Activated CD8-positive, alpha-beta memory T cell treated with anti-CD3 and anti-CD28 coated beads, Interleukin-2, amount 50 U/mL, for 1 hour (primary cell): ENCODE measurements around the gene WDFY2.
A peak's percentile ranks its signal among the peaks of the same experiment; 100 is the strongest.

ENCODE experiments used
- DNase-seq: peaks from one replicate; pipeline ENCODE4 v3.0.0-alpha.2; 2020; ENCODE audit errors: extremely low read depth

The WDFY2 gene

GRCh38 chr13:51601601-51602565 lies 17.6 kb downstream of the WDFY2 start:
- no peak for DNase-seq

GRCh38 chr13:51603716-51604115 lies 19.5 kb downstream of the WDFY2 start:
- DNase-seq, result no peak

GRCh38 chr13:51605698-51606097 lies 21.4 kb downstream of the WDFY2 start:
- DNase-seq, result no peak

DNA sequence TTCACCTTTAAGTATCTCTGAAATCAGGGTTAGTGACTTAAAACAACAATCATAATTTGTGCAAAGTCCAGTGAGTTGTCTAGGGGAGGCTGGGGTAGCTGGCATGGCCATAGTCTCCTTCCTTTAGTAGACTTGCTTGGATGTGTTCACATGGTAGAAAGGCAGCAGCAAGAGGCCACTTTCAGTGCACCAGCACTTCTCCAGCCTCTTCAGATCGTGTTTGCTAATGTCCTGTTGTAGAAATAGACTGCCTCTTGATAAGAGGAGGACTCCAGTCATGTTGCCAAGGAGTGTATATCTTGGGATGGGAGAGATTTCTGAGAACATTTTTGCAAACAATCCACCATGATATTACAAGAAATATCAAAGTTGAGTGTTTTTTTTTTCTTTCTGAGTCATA lies 22.9 kb downstream of the WDFY2 start:
- DNase-seq, result no peak

DNA sequence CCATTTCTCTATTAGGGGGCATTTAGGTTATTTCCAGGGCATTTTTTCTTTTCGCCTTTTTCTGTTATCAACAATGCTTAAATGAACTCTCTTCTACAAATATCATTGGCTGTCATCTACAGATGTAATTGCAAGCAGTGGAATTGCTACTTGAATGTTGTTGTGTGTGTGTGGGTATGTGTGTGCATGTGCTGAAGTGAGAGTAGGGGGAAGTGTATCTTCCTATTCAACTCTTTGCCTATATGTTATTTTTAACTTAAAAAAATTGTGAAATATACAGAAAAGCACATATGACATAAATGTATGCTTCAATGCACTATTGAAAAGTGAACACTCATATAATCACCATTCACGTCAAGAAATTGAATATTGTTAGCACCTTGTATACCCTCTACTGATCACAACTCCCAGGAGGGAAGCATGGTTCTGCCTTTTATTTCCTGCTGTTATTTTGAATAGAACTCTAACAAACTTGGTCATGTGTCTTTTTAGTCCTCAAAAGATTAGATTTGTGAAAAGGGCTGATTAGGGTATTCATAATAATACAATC lies 24.7 kb downstream of the WDFY2 start:
- no peak for DNase-seq

DNA sequence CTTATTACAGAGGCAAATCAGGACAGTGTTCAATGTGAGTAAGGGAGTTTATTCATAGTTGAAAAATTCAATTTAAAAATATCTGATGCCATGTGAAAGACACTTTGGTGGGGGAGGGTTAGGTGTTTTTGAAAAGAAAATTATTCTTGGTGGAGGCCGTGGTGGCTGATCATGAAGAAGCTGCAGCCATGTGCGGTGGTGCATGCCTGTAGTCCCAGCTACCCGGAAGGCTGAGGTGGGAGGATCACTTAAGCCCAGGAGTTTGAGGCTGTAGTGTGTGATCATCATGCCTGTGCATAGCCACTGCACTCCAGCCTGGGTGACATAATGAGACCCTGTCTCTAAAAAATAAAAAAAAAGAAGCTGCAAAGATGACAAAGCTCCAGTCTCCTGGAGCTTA lies 28.6 kb downstream of the WDFY2 start:
- no peak for DNase-seq

DNA sequence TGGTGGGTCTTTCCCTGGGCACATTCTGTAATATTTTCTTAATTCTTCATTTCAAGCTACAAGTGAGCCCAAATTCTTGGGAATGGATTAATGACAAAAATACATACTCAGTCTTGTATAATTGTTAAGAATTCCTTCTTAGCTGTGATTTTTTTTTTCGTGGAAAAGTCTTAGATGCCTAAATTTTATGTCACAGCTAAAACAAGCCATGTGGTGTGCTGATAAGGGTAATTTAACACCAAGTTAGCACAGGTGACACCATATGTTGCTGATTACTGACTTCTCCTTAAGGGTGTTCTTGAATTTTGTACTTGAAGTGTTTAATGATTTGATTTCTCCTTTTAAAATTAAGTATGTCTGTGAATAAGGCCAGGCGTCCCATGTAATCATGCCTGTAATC lies 29.3 kb downstream of the WDFY2 start:
- DNase-seq, result no peak

DNA sequence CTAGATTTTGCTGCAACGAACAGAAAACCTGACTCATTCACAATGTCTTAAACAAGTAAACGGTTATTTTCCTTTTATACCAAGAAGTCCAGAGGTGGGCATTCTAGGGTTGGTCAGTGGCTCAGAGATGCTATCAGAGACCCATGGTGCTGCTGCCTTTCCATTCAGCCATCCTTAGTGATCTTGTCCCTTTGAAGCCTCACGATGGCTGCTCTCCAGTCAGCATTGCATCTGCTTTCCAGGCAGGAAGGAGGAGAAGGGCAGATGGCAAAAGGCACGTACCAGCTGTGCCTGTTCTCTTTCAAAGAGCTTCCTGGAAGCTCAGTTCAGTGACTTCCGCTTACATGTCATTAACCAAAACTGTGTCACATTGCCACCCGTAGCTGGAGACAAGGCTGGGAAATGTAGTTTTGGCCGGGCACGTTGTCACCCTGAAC lies 30.1 kb downstream of the WDFY2 start:
- peak; percentile 12 for DNase-seq

GRCh38 chr13:51618626-51619025 lies 34.4 kb downstream of the WDFY2 start:
- no peak for DNase-seq

GRCh38 chr13:51619614-51620013 lies 35.4 kb downstream of the WDFY2 start:
- no peak for DNase-seq

DNA sequence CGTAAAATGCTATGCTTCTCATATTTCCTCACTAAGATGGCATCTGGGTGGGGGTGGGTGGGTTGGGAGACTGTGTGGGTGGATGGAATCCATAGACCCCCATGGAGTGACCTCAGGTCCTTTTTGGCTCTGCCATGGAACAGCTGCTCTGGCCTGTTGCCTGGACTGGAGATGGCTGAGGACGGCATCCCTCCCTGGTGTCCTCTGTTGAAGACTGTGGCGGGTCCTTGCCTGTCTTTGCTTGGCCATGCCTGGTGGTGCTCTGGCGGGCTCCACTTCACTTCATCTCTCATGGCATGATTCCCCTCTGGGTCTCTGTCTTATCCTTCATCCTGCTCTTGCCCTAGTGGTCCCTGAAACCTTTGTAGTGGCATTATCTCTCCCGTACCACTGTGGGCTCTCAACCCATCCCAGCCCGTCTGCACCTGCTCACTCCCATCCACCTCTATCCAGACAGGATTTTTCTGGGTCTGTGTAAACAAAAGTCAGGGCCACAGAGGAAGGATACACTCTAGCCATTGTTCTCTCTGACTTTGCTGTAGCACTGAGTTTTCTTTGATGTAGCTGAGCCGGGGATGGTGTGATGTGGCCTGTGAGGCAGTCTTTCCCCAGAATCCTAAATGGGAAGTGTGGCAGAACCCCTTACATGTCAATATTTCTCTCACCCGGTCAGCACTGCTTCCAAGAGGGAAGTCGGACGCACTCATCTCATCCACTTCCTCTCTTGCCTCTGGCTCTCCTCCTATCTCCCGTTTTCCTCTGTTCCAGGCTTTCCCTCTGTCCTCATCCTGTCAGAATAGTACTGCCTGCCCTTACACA lies 36.1 kb downstream of the WDFY2 start:
- no peak for DNase-seq

DNA sequence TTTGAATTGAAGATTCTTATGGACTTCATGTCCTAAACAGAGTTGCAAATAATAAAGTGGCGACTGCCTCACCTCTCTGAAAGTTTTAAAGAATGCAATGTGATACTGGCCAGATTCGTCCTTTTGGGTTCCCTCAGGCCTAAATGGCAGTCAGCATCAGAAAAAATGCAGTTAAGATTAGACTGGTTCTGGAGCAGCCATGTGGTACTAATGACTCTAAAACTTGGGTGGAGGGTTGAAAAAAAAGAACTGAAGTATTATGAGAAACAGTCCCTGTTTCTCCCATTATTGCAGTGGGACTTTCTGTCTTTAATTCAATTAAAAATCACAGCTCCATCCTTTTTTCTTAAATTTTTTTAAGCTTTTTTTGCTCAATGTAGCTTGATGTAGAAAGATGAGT lies 37.3 kb downstream of the WDFY2 start:
- no peak for DNase-seq

DNA sequence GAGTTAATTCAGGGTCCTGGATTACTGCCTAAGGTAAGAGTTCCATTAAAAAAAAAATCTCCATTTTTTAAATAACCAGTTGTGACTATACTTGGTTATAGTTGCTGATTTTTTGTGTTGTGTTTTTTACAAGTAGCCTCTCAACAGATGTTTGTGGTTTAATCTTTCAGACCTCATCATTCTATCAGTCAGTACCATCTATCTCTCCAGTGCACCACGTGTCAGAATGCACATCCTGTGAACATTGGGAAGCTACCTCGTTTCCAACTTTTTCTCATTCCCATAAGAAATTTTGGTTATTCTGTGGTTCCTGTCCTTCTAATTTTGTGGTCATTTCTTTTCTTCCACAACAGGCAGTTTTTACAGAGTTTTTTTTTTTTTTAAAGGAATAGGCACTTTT lies 39.2 kb downstream of the WDFY2 start:
- DNase-seq, result no peak

GRCh38 chr13:51624207-51624606 lies 39.9 kb downstream of the WDFY2 start:
- no peak for DNase-seq

DNA sequence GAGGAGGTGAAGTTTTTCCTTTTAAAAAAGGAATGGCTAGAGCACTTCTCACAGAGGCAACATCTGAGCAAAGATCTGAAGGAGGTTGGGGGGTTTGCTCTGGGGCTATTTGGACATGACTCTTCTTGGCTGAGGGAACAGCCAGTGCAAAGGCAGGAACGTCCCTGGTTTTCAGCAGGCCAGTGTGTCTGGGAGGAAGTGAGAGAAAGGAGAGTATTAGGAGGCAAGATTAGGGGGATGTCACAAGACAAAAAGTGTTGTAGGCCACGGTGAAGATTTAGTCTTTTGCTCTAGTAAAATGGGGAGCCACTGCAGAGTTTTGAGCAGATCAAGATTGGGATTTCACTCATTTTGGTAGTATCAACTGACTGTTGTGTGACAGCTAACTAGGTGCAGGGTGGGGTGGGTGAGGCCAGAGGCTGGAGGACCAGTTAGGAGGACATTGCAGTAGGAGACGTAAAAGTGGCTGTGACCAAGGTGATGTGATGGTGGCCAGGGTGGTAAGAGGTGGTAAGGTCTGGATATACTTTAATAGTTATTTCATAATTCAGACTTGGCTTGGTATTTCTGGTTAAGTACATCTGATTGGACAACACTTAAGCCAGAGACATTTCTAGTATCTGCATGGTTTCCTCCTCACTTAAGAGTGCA lies 40.6 kb downstream of the WDFY2 start:
- no peak for DNase-seq

DNA sequence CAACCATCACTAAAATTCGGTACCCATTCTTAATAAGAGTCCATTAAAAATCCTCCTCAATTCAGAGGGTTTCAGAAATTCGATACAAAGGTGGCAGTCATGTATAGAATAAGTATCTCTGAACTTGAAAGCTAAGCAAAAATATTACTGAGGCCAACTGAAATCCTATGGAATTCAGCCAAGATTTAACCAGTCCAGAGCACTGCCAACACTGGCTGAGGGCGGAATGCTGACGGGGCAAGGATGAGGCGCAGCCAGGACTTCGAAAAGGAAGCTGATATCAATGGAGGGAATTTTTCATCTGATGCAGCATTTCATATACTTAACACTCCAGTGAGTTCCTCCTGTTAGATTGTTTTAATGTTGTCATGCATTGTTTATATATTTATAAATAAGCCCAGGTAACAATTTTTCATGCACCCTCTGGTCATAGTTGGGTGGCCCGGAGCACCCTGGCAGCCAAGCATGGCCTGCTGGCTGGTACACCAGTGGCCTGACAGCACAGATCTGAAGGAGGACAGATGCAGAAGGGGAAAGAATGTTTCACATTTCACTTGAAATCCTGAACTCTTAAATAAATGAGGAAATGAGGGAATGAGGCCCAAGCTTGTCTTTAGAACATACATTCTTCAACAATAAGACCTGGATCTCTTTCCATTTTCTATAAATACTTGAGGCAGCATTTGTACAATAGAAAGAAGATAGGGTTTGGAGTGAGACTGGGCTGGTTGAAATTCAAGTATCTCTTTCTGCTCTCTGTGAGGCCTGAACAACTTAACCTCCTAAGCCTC lies 41.5 kb downstream of the WDFY2 start:
- DNase-seq, result no peak

DNA sequence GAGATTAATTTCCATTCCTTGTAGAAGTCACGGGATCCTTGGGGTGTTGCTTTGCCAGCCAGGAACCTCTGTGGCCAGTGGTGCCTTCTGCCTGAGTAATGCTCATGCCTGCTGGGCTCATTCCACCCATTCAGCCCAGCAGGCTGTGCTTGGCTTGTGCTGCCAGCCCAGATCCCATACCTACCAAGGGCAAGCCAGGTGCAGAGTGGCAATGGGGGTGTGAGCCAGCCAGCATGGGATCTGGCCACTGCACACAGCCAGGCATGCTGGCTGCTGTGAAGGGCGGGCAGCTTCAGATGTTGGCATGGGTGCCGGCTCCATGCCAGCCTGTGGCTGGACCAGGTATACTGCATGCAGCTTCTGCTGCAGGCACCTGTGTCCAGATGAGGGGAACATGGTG lies 42.5 kb downstream of the WDFY2 start:
- no peak for DNase-seq

DNA sequence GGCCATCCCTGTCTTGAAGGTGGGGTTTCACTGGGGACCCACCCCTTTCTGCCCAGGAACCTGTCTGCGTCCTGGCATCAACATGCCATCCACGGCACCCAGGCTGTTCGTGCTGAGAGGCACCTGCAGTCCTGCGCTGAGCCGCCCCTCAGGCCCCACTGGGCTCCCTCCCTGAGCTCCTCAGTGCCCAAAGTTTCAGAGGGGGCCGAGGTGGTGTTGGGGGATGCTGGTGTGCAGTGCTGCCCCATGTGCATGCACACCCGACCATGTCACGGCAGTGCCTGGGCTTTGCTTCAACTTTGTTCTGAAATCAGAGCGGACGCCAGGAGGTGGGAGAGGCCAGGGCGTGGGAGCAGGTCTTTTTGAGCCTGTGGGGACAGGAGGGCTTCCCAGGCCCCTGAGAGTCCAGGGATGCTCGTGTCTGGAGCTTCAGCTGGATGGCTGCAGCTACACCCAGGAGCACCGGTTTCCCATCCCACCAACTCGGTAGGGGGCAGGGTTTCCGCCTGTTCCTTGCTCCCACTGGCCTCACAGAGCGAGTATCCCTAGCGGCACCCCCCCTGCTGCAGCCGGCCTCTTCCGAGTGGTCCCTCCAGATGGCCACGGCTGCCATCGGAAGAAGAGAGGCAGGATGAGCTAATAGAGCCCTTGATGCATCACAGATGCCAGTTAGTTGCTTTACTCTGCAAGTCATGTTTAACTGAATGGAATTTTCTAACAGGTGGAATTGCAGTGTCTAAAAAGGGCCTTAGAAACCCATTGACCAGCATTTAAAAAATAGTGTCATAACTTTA lies 44.0 kb downstream of the WDFY2 start:
- DNase-seq, result no peak

DNA sequence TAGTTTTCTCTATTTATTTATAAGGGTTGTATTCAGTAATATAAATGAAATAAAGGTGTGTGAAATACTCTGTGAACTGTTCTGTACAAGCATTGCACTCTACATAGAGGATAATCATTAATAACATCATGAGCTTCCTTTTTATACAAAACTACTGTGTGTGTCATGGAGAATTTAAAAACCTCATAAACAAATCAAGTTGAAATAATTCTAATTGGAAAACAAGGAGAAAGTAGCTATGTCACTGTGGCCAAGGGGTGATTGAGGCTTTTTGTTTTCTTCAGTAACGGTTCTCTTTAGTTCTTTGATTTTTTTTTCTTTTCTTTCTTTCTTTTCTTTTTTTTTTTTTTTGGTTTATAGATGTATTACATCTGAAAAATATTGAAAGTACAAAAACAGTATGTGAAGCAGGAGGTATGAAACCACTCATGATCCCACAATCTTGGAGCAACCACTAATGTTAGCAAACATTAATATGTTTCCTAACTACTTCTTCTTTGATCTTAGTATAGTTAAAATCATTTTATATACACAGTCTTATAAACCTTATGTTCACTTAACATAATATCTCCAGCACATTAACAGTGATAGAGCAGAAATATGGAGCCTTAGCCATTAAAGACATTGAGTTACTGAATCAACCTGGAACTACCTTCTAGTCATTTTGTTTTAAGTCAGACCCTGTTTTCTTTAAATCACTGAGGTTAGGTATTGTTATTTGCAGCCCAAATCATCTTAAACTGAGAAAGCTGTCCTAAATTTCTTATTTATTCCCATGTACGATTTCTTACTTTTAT lies 45.4 kb downstream of the WDFY2 start:
- no peak for DNase-seq

- DNase-seq, result no peak
Measured at GRCh38 chr13:51630288-51630615, 46.0 kb downstream of the WDFY2 start.
